Stimulated activated CD4-positive, alpha-beta T cell treated with anti-CD3 and anti-CD28 coated beads, Interleukin-15, amount 100 ng/mL, for 1 hour (primary cell): ENCODE results near the gene TXNRD2.

Experiments
- DNase-seq, 2 donors: peaks; one replicate each; pipeline ENCODE4 v3.0.0-alpha.2; 2020; ENCODE audit warnings: low read depth in 1 of 2, low spot score in 1 of 2

TXNRD2 gene

DNA sequence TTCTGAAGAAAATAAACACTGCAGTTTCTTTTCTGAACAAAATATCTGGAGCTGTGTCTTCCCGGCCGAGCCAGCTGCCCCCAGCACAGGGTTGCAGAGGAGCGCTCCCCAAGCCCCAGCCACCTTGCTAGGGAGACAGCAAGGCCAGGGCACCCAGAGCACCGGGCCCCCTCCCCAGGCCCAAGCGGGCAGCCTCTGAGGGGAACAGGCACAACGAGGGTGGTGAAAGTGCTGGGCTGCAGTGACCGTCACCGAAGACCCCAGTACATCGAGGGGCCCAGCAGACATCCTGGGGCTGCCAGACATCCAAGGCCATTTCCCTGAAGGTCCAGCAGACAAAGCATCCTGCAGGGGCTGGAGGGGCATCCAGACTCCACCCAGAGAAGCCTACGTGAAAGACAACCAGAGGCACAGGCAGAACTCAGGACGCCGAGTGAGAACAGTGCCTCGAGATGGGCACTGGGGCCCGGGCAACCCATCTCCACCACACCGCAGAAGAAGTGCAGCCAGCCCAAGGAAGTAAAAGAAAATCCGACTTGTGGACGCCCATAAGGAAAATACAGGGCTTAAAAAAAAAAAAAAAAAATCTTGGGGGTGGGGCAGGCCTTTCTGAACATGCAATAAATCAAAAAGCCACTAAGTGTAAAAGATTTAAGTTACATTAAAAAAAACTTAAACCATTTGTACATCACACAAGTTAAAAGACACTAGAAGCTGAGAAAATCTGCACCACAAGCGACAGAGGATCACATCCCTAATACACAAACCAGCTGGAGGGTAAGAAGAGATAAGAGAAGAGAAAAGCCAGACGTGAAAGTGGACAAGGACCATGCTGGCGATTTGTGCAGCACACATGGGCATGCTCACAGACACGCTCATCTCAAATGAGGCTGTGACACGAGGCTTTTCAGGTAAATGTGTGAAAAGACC, 36.0 kb downstream of the TXNRD2 start:
- DNase-seq = no peak

DNA sequence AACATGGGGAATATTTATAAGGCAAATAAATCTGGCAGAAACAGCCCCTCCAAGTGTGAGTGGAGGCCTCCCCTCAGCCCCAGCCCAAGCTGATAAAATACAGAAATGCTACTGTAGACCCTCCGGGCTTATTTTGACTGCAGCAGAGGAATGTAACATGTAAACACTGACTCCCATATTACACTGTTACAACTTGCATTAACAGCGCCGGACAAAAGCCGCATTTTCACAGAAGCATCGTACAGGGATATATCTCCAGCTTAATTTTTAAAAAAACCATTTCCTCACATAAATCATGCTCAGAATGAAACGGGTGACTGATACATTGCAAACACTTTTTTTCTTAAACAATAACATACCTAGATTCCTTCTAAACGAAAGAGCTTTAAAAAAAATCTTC, 36.7 kb downstream of the TXNRD2 start:
- no peak for DNase-seq

DNA sequence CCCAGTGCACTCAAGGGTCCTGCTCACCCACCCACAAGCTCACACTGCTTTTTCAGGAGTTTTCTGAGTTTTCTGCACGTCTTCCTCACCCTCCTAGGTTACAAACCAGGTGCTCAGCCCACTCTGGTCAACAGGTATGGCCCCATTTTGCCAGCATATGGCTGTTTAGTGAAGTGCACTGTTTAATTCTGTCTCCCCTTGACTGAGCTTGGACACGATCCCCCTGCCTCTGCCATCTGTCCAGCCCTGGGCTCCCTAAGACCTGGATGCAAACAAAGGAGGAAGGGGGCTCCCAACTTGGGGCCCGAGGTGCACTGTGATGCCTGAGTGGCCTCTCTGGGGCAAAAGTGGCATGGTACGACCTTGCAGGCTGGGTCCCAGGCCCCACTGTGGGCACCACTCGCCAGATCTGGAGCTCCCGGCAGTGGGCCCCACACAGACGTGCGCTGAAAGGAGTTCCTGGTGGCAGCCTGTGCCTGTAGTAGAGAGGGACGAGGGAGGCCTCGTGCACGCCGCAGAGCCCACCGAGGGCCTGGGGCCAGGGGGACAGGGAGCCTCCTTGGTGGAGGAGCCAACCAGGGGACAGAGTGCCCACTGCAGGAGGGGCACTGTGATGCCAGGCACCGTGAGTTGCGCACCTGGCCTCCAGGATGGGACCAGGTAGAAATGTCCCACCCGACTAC, 37.3 kb downstream of the TXNRD2 start:
- DNase-seq = no peak

DNA sequence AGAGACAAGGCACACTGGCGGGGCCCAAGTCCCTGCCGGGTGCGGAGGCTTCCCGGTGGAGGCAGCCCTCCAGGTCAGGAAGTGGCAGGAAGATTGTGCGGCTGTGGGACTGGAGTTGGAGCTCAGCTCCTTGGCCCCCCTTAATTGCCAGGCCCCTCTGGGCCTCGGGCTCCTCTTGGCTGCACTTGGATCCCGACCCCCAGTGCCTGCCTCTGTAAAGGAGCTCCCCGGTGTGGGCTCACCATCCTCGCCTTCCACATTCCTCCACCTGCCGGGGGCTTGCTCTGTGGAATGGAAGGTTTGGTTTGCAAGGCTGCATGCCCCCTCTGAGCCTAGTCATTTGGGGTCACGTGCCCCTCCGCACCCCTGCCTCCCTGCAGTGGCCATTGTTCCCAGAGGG, 38.1 kb downstream of the TXNRD2 start:
- no peak for DNase-seq

DNA sequence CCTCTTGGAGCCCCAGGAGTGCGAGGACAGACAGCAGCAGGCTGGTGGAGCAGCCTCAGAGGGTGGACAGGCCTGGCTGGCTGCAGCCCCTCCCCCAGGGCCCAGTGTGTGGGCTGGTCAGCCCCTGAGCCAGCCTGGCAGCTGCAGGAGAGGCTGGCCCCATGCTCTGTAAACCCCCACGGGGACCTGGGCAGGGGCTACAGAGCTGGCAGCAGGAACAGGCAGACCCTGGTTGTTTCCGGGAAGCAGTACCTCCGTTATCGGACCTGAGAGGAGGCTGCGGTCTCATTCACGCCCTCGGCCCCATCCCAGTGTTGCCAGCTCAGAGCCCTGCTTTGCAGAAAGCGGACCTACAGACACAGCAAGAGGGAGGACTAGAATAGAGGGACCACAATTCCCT, 38.6 kb downstream of the TXNRD2 start:
- DNase-seq = no peak

DNA sequence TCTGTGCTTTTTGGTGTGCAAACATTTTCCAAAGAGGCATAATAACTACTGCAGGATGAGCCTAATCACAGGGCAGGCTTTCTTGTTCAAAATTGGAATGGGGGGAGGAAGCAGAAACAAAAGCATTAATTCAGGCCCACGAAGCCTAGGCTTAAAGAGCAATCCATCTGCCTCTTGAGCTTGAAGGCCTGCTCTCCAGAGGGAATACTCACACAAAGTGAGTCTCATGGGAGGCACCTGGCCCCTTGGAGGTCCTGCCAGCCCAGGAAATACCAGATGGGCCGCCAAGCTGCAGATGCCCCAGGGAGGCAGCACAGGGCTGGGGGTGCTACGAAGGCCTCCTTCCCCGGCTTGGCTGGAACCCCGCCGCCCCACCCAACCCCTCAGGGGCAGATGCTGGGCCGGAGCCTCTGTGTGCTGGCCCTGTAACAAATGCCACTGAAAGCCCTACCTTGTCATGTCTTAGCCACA, 39.3 kb downstream of the TXNRD2 start:
- DNase-seq = no peak

DNA sequence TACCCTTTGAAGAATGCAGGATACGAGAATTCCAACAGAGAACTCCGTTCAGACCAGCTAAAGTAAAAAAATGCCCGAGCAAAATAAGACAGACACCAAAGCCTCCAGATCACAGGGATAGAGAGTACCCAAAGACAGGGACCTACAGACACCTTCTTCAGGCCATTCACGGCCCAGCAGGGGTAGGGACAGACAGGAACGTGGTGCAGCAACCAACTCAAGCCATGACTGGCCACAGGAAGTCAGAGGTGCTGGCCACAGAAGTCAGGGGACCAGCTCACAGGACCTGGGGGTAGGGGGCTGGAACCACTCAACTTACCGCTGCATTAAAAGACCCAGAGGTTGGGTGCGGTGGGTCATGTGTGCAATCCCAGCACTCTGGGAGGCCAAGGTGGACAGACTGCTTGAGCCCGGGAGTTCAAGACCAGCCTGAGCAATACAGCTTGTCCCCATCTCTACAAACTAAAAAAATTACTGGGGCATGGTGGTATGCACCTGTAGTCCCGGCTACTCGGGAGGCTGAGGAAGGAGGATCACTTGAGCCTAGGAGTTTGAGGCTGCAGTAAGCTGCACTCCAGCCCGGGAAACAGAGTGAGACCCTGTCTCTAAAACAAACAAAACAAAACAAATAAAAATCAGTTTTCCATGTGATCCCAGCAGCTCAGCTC, 39.9 kb downstream of the TXNRD2 start:
- no peak for DNase-seq

DNA sequence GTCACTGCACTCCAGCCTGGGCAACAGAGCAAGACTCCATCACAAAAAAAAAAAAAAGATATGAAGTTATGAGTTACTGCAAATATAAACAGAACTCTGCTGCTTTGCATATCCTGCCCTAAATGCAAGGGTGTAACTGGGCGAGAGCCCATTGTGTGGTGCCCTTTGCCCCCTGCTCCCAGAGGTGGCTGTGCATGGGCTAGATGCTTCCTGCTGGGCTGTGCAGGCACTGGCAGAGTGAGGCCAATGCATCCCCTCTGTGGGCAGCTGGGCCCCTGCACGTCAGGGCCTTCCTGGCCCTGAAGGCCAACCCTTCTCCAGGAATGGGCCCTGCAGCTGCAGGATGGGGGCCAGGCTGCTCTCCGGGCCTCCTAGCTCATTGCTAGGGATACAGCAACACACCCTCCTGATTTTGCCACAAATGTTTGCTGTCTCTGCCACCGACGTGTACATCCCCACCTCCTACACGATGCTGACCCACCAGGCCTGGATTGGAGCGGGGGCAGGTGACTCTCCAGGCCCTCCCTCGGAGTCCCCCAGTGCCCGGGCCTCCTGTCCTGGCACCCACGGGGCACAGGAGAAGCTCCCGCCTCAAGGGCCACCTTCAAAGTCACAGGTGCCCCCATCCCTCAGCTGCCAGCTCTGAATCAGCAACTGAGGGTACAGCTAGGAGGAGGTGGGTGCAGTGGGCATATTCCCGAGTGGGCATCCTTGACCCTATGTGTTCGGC, 40.7 kb downstream of the TXNRD2 start:
- no peak for DNase-seq

DNA sequence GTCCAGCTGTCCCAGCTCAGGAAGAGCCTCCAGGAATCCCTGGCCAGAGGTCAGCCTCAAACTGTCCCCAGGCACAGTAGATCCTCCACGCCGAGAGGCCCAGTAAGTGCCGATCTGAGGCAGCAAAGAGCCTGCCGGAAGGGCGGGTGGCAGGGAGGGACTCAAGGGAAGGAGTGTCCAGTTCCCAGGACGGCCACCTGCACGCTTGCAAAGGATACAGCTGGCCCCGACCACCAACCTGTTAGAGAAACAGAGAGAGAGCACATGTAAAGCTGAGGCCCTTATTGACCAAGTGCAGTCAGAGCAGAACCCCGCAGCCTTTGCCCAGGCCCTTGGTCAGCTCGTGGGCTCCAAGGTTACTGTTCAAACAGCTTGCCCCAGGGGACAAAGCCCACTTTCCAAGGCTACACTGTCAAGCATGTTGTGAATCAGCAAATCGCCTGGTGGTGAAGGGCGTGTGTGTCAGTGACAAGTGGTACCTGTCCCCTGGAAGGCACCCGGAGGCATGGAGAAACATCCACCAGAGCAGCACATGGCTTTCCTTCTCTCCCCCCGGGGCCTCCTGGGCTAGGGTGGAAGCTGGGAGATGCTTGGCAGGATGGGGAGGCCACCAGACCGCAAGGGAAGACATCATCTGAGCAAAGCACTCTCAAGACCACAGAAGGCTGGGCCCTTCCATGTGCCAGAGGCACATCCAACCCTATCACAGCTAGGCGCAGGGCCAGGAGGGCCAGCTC, 42.6 kb downstream of the TXNRD2 start:
- DNase-seq = no peak

DNA sequence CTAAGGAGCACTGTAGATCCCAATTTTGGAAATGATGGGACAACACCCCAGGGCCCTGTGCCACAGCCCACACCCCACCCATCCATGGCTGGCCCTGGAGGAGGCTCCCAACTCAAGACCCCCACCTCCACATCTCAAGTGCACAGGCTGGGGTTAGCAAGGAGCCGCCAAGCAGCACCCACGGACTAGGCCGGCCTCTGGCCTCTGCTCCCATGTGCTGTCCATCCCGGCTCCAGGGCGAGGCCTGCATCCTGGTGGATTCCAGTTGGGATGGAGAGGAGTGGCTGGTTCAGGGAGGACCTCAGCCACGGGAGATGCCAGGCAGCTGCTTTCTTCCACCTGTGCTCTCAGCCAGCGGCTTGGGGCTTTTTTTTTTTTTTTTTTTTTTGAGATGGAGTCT, 43.5 kb downstream of the TXNRD2 start:
- DNase-seq = no peak

DNA sequence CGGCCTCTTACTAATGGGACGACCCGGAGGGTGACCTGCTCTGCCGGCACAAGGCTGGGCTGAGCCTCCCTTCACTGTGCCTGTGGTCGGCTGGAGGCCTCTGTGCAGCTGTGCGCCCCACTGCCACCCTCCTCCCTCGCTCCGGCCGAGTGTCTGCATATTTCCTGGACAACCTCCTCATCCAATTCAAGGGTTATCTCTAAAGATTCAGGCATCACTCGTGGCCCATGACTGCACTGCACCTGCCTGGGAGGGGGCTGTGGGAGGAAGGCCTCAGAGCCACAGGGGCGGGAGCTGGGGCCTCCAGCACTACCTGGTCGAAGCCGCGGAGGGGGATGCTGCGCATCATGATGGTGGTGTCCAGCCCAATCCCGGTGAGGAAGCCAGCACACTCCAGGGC, 43.9 kb downstream of the TXNRD2 start:
- no peak for DNase-seq

DNA sequence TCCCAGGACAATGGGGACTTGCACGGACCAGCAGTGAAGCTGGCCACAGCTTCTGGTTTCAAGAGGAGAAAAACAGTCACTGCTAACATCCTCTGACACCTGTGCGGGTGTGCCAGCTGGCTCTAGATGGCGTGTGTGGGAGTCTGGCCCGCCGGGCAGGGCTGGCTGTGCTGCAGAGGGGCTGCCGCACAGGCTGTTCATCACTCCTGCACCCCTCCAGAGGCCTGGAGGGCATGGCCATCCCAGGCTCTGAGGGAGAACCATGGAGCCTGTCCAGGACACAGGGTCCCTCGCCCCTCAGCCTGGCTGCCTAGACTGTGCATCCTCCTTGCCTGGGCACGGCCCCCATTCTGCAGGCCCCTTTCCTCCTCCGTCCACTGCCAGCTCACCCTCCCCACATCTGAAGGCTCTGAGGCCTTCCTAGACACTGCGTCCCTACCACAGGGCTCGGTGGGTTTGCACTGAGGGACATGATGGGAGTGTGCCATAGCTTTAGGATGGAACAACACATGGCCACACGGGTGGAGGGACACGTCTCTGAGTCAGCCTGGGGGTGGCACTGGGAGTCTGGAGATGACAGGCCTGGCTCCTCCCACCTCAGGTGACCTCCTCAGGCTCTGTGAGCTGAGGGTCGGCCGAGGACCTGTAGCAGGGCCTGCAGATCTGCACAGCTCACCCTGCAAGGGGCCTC, 44.8 kb downstream of the TXNRD2 start:
- no peak for DNase-seq

DNA sequence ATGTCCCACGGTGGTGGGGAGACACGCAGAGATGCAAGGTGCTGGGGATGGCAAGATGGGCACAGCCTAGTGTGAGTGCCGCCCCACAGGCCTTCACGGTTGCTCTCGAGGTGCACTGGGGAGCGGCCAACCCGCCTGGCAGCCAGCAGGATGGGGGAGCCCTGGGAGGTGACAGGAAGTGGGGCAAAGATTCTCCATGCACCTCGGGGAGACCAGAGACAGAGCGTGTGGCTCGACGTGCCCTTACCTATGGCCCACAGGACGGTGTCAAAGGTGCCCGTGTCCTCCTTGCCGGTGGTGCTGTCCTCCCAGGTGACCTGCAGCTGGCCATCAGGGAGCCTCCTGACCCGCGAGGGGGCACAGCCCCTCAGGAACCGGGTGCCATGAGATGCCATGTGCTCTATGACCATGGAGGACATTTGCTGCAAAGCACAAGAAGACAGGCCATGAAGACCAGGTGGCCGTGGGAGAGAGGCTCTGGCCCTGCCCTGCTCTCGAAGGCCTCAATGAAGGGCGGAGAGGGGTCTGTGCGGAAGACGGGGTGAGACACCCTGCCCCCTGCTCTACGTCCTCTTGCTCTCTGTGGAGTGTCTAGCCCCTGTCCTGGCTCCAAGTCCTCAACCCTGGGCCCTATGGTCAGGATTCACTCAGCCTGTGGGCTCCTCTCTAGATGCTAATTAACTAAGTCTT, 46.3 kb downstream of the TXNRD2 start:
- no peak for DNase-seq

DNA sequence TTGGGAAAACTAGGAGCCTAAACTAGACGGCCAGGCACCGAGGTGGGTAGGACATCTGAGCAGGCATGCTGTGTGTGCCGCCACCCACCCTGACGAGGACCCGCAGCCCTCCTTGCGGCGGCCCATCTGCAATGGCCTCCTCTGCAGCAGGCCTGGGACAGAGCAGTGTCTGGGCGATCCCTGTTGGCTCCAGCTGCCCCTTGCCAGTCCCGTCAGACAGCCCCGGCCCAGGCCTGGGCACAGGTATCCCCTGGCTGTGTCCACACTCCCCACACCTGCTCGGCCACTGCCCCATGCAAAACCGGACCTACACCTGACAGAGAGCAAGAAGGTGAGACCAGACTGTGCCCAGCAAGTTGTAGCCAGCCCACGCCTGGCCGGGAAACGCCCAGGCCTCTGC, 48.3 kb downstream of the TXNRD2 start:
- DNase-seq = no peak

DNA sequence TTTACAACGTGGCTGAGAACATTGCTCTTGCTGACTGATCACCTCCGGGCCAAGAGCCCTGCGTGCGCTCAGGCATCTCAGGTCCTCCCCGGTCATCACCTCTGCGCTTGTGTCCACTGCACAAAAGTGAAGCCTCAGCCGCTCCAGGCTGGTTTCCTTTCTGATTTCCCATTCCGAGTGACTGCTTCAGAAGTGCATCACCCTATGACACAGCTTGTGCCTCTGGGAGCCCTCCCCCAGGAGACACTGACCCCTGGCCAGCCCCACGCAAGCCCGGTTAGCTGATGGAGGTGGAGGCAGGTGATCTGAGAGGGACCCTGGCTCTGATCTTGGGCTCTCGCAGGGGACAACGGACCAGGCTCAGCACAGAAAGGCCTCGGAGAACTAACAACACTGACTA, 48.7 kb downstream of the TXNRD2 start:
- DNase-seq = no peak

DNA sequence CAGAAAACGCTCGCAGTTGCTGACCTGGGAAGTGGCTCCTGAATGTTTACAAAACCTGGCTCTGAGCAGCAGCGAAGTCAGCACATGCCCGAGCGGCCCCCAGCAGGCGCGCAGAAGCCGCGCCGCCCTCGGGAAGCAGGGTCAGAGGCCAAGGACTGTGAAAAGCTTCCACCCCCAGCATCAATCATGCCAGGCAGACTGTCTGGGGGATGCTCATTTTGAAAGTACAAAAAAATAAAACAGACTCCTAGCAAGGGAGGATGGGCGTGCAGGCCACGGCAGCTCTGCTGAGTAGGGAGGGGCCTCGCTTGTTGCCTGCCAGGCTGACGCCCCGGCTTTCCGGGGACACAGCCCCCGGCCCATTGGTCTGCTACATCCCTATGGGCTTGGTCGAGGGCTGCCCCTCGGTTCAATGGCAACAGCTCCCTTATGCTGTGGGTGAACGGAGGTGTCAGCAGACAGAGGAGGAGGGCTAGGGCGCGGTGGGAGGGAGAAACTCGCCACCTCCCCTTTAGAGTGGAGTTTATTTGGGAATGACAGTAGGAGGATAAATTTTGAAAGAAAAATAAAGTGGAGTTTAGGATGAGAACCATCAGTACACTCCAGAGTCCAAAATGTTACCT, 49.2 kb downstream of the TXNRD2 start:
- peak; percentile 19 to 52 for DNase-seq

DNA sequence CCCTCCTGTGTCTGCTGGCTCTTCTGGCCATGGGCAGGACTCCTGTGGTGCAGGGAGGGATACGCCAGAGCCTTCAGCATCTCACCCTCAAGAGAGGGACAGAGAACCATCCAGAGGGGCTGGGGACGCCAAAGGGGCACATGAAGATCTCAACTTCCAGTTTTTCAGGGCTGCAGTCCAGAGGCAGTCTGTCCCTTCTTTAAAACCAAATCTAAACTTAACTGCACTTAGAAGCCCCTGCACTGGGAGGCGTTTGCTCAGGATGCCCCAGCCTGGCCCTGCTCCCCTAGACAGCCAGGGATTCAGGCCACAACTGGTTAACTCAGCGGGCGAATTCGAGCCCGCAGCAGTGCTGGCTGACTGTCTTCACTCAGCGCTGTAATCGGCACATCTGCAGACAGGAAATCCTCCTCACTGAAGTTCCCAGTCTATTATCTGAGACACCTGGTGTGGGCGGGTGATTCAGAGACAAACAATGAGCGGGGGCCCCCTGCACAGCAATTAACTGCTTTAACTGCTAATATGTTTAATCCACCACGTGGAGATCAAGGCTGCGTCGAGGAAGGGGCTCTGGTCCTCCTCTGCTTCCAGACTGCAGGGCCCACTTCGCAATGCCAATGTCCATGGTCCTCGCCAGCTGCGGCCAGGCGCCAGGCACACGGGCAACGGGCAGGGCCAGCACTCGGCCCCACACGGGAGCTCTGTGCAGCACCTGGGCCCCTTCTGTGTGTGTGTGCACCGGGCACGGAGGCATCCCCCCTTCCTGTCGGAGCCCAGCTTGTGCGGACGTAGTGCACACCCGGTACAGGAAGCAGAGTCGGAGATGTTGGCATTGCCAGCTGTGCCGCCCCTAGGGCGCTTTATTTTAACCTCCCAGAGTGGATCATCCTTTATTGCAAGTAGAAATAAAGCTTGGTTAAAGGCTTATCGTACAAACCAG, 50.0 kb downstream of the TXNRD2 start:
- peak; percentile 54 to 66 for DNase-seq
